ENCODE results near the gene PTPRN. TPM values are rescaled to one million over a fixed set of nuclear protein-coding genes. Genes with fewer than 3 reads are reported as not detected.

PTPRN gene
- total RNA-seq, 1 experiment from 2014 or later, result 1.1 TPM

DNA sequence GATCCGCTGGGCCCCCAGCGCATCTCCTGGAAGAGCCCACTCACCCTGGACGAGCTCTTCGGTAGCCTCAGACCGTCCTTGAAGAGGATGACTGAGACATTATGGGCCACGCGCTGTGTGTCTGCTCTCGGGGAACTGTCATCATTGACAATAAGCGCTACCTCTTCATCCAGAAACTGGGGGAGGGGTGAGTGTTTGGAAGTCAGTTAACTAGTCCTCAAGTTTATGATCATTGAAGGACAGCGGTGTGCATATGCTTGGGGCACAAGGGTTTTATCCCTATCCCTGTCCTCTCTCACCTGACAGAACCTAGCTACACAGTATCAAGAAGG, 63.3 kb downstream of the PTPRN start:
- DNase-seq (ENCODE audit: low read depth), result no peak

DNA sequence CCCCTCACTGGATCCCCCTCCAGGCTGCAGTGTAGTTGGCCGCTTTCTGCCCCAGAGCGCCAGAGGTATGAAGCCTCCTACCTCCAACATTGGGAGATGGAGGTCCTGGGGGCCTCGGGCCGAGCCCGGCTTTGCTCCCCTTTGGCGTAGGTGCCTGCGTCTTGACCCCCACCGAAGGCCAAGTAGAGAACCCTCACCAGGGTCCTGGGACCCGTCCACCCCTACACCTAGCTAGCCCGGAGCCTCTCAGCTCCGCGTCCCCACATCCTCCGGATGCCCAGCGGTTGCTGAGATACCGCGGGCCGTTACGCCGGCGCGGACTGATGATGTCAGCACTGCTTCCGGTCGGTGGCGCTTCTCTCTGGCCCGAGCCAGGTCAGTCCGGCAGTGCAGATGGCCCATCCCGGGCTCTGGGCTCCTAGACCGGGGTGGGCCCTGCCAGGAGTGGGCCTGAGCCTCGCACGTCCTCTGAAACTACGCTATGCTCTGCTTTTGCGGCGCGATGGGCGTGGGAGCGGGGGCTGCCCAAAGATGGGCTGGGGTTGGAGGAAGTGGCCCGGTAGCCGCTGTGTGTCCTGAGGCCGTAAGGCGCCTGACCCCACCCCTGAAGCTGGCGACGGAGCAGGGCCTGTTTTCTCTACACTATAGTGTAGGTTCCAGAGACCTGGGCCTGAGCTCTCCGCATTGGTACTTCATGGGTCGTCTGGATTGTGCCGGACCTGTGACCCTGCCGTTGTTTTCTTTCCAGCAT, 63.9 kb downstream of the PTPRN start, which contains the start of the genes GLB1L and STK16:
Gene GLB1L, minus strand, starts transcription at position 297 of the 751 bp plus-strand sequence. CDS start 1,871 bp downstream, outside the sequence.
Gene STK16, plus strand, starts transcription at position 332 of the 751 bp plus-strand sequence. CDS start 521 bp downstream, outside the sequence.
- peak; percentile 90 for DNase-seq (ENCODE audit: low read depth)

DNA sequence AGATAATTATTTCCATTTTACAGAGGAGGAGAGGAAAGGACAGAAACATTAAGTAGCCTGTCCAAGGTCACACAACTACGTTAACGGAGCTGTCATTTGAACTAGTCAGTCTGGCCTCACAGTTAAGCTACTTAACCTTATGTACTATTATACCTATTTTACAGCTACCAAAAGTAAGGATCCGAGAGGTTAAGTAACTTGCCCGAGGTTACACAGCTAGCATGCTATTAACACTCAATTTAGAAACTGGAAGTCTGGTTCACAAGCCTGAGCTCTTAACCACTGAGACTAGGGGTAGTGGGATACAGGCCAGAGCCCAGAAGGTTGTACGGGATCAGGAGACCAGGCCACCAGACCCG, 64.4 kb downstream of the PTPRN start:
- no peak for DNase-seq (ENCODE audit: low read depth)

DNA sequence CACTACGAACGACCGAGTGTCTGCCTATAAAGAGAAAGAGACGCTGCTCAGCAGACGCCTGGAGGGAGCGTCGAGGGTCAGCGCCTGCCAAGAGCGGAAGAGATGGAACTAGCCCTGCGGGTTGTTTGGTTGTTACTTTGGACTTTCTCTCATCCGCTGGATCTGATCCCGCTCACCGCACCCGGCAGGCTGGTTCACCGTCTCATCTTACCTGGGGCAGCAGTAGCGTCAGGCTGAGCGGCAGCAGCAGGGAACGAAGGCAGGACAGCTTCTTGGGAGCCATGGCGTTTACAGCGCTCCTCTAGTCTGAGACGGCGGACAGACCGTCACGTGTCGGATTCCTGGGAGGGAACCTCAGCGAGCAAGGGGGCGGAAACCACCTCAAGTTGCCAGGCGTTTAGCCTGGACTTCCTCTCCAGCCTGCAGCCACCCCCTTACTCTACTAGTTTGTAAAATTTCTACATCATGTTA, 65.9 kb downstream of the PTPRN start:
- DNase-seq (ENCODE audit: low read depth), result no peak

Other genes with a start within 250 kb of the PTPRN start
- not detected in 2 replicates for gene IHH, start 248.5 kb downstream of the PTPRN start, total RNA-seq (2014; rRNA removed; shearing (Covaris generic))
- 13.6 and 19.2 TPM in 2 replicates for gene NHEJ1, start 148.6 kb downstream of the PTPRN start, total RNA-seq (2014; rRNA removed; shearing (Covaris generic))
- 0.02 TPM in 1 of 2 replicates, not detected in the other for gene SLC23A3, start 139.4 kb downstream of the PTPRN start, total RNA-seq (2014; rRNA removed; shearing (Covaris generic))
- gene CNPPD1, start 132.5 kb downstream of the PTPRN start, total RNA-seq (2014; rRNA removed; shearing (Covaris generic)), result 30.2 and 43.4 TPM in 2 replicates
- 54.9 and 66.6 TPM in 2 replicates for gene RETREG2, start 131.1 kb downstream of the PTPRN start, total RNA-seq (2014; rRNA removed; shearing (Covaris generic))
- 25.6 and 40.5 TPM in 2 replicates for gene ZFAND2B, start 102.6 kb downstream of the PTPRN start, total RNA-seq (2014; rRNA removed; shearing (Covaris generic))
- gene ABCB6, start 90.4 kb downstream of the PTPRN start, total RNA-seq (2014; rRNA removed; shearing (Covaris generic)), result 19.5 and 27.5 TPM in 2 replicates
- gene ATG9A, start 79.8 kb downstream of the PTPRN start, total RNA-seq (2014; rRNA removed; shearing (Covaris generic)), result 61.5 and 73.3 TPM in 2 replicates
- gene ANKZF1, start 79.6 kb downstream of the PTPRN start, total RNA-seq (2014; rRNA removed; shearing (Covaris generic)), result 16.8 and 23.5 TPM in 2 replicates
- gene GLB1L, start 64.0 kb downstream of the PTPRN start, total RNA-seq (2014; rRNA removed; shearing (Covaris generic)), result 6.2 and 8.0 TPM in 2 replicates
- 24.5 and 33.7 TPM in 2 replicates for gene STK16, start 63.9 kb downstream of the PTPRN start, total RNA-seq (2014; rRNA removed; shearing (Covaris generic))
- not detected in 2 replicates for gene TUBA4B, start 56.2 kb downstream of the PTPRN start, total RNA-seq (2014; rRNA removed; shearing (Covaris generic))
- gene TUBA4A, start 55.5 kb downstream of the PTPRN start, total RNA-seq (2014; rRNA removed; shearing (Covaris generic)), result 105 and 129 TPM in 2 replicates
- 33.2 and 45.9 TPM in 2 replicates for gene DNAJB2, start 30.0 kb downstream of the PTPRN start, total RNA-seq (2014; rRNA removed; shearing (Covaris generic))
- not detected in 2 replicates for gene RESP18, start 23.3 kb upstream of the PTPRN start, total RNA-seq (2014; rRNA removed; shearing (Covaris generic))
- gene DNPEP, start 78.5 kb upstream of the PTPRN start, total RNA-seq (2014; rRNA removed; shearing (Covaris generic)), result 75.8 and 88.2 TPM in 2 replicates
- gene DES, start 109.0 kb upstream of the PTPRN start, total RNA-seq (2014; rRNA removed; shearing (Covaris generic)), result 0.37 TPM in 1 of 2 replicates, not detected in the other
- 9.8 and 13.9 TPM in 2 replicates for gene SPEG, start 125.4 kb upstream of the PTPRN start, total RNA-seq (2014; rRNA removed; shearing (Covaris generic))
- 81.6 and 89.2 TPM in 2 replicates for gene GMPPA, start 189.5 kb upstream of the PTPRN start, total RNA-seq (2014; rRNA removed; shearing (Covaris generic))
- 0.02 and 0.10 TPM in 2 replicates for gene ASIC4, start 205.1 kb upstream of the PTPRN start, total RNA-seq (2014; rRNA removed; shearing (Covaris generic))
- 117 and 227 TPM in 2 replicates for gene CHPF, start 234.4 kb upstream of the PTPRN start, total RNA-seq (2014; rRNA removed; shearing (Covaris generic))
- 2.5 and 3.5 TPM in 2 replicates for gene TMEM198, start 234.6 kb upstream of the PTPRN start, total RNA-seq (2014; rRNA removed; shearing (Covaris generic))

All from M059J (cell line).